ENCODE data around the gene TRAF3IP1. TPM values are rescaled to one million over a fixed set of nuclear protein-coding genes. Genes with fewer than 3 reads are reported as not detected.

TRAF3IP1 gene
- total RNA-seq, 3 donors from 2014 or later, result 13.3 to 37.5 (median 16.3) TPM

DNA sequence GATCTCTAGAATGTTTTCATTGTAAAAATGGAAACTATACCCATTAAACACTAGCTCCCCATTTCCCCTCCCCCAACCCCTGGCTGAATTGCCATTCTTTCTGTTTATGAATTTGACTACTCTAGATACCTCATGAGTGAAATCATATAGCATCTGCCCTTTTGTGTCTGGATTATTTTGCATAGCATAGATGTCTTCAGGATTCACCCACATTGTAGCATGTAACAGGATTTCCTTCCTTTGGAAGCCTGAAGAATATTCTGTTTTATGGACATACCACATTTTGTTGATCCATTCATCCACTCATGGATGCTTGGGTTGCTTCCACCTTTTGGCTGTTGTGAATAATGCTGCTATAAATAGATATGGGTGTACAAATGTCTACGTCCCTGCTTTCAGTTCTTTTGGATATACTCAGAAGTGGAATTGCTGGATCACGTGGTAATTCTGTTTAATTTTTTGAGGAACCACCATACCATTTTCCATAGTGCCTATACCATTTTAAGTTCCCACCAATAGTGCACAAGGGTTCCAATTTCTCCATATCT is 98.8 kb downstream of the TRAF3IP1 start:
- DNase-seq (no peak), ATAC-seq (no peak)
- H3K9me3 ChIP-seq, result no peaks in the 10 kb centered on the region
- H3K4me3 ChIP-seq, result no peak overlapping the region
- no peaks in the 10 kb centered on the region for H3K36me3 ChIP-seq (ENCODE audit: low read depth)
- TF ChIP-seq, protein P1, sequence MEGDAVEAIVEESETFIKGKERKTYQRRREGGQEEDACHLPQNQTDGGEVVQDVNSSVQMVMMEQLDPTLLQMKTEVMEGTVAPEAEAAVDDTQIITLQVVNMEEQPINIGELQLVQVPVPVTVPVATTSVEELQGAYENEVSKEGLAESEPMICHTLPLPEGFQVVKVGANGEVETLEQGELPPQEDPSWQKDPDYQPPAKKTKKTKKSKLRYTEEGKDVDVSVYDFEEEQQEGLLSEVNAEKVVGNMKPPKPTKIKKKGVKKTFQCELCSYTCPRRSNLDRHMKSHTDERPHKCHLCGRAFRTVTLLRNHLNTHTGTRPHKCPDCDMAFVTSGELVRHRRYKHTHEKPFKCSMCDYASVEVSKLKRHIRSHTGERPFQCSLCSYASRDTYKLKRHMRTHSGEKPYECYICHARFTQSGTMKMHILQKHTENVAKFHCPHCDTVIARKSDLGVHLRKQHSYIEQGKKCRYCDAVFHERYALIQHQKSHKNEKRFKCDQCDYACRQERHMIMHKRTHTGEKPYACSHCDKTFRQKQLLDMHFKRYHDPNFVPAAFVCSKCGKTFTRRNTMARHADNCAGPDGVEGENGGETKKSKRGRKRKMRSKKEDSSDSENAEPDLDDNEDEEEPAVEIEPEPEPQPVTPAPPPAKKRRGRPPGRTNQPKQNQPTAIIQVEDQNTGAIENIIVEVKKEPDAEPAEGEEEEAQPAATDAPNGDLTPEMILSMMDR (IDR thresholded peaks at IDR 0.05), result no peak
- H3K4me1 ChIP-seq (ENCODE audit: low read depth), result peaks cover 5% of the 10 kb centered on the region
- intact Hi-C loops (cut with DNase I, micrococcal nuclease), result no loop called here

GRCh38 chr2:238420442-238420841 is 100.1 kb downstream of the TRAF3IP1 start:
- TF ChIP-seq, protein P1 (IDR thresholded peaks at IDR 0.05), result no peak
- intact Hi-C loops (cut with DNase I, micrococcal nuclease), result no loop called here
- ATAC-seq, result no peak
- no peak overlapping the region for H3K4me3 ChIP-seq
- H3K9me3 ChIP-seq, result no peaks in the 10 kb centered on the region
- DNase-seq, result no peak
- no peaks in the 10 kb centered on the region for H3K36me3 ChIP-seq (ENCODE audit: low read depth)
- H3K4me1 ChIP-seq (ENCODE audit: low read depth), result peaks cover 5% of the 10 kb centered on the region

- intact Hi-C loops (cut with DNase I, micrococcal nuclease), result no loop called here
- ATAC-seq (no peak), DNase-seq (no peak)
- no peak overlapping the region for H3K4me3 ChIP-seq
- no peaks in the 10 kb centered on the region for H3K36me3 ChIP-seq (ENCODE audit: low read depth)
- TF ChIP-seq, protein P1 (IDR thresholded peaks at IDR 0.05), result no peak
- no peaks in the 10 kb centered on the region for H3K9me3 ChIP-seq
- H3K4me1 ChIP-seq (ENCODE audit: low read depth), result peaks cover 10% of the 10 kb centered on the region
Observed at GRCh38 chr2:238420878-238421694, 100.8 kb downstream of the TRAF3IP1 start.

DNA sequence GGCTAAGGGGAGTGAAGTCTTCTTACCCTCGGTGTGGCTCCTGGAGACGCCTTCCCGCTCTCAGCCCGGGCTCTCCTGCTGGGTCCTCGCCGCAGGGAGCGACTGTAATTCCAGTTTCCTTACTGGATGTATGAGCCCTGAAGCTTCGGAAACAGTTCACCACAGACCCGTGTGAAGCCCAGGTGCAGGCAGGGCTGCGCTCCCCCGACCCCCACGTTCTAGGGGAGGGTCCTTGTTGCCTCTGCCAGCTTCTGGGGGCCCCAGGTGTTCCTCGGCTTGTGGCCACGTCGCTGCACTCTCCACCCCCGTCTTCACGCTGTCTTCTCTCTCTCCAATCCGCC is 101.3 kb downstream of the TRAF3IP1 start:
- Histone ChIP-seq H3K4me3 (no peak overlapping the region), H3K4me1 (ENCODE audit: low read depth) (peaks cover 11% of the 10 kb centered on the region), H3K9me3 (no peaks in the 10 kb centered on the region), H3K36me3 (ENCODE audit: low read depth) (no peaks in the 10 kb centered on the region)
- ATAC-seq (no peak), DNase-seq (no peak)
- TF ChIP-seq, protein P1 (IDR thresholded peaks at IDR 0.05), result no peak
- intact Hi-C loops (cut with DNase I, micrococcal nuclease), result no loop called here

DNA sequence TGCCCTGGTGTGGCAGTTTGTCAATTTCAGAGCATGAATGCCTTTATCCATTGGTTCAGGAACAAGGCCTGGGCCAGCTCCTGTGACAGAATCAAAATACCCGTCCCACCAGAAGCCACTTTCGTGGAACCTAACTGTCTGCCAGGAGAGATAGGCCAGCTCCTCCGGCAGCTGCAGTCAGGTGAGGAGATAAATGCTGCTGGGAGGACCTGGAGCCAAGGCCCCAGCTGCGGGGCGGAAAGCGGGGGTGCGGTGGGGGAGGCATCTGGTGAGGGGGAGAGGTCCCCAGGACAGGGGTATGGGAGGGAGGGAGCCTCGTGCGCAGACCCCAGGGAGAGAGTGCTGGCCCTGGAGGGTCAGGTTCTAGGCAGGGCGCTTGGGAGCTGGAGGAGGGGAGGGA is 102.0 kb downstream of the TRAF3IP1 start:
- no peak for DNase-seq
- TF ChIP-seq, protein P1 (IDR thresholded peaks at IDR 0.05), result no peak
- peaks cover 8% of the 10 kb centered on the region for H3K4me1 ChIP-seq (ENCODE audit: low read depth)
- H3K36me3 ChIP-seq (ENCODE audit: low read depth), result no peaks in the 10 kb centered on the region
- intact Hi-C loops (cut with DNase I, micrococcal nuclease), result no loop called here
- H3K4me3 ChIP-seq, result no peak overlapping the region
- no peak for ATAC-seq
- no peaks in the 10 kb centered on the region for H3K9me3 ChIP-seq
